IPS-15b (cell line): Measurements from ENCODE around the gene CUL9.
A peak's percentile ranks its signal among the peaks of the same experiment; 100 is the strongest.

Experiments
- H3K27me3 ChIP-seq: one replicate; pipeline ENCODE4 v1.6.1; 2013; ENCODE audit warnings: low read length; ENCODE audit not compliant: control insufficient read depth, insufficient read depth
- H3K36me3 ChIP-seq: one replicate; pipeline ENCODE4 v1.6.1; 2013; ENCODE audit warnings: low read length; ENCODE audit not compliant: control insufficient read depth, insufficient read depth
- H3K4me1 ChIP-seq: one replicate; pipeline ENCODE4 v1.6.1; 2013; ENCODE audit warnings: mild to moderate bottlenecking, low read length; ENCODE audit not compliant: control insufficient read depth, insufficient read depth
- H3K4me3 ChIP-seq: one replicate; pipeline ENCODE4 v1.5.1; 2013; ENCODE audit warnings: low read depth, low read length
- H3K9ac ChIP-seq: one replicate; pipeline ENCODE4 v1.6.1; 2013; ENCODE audit warnings: low read depth, mild to moderate bottlenecking, low read length
- H3K9me3 ChIP-seq: one replicate; pipeline ENCODE4 v1.6.1; 2013; ENCODE audit warnings: mild to moderate bottlenecking, low read length; ENCODE audit not compliant: control insufficient read depth, insufficient read depth

The CUL9 gene

GRCh38 chr6:43240950-43241349, 59.0 kb downstream of the CUL9 start:
- H3K27me3 ChIP-seq, result peaks cover 63% of the 10 kb centered on the region
- no peaks in the 10 kb centered on the region for H3K9me3 ChIP-seq
- no peaks in the 10 kb centered on the region for H3K4me1 ChIP-seq
- H3K36me3 ChIP-seq, result no peaks in the 10 kb centered on the region
- H3K4me3 ChIP-seq, result no peak overlapping the region
- H3K9ac ChIP-seq, result no peak overlapping the region

GRCh38 chr6:43241446-43241845, 59.5 kb downstream of the CUL9 start:
- Histone ChIP-seq H3K36me3 (no peaks in the 10 kb centered on the region), H3K9me3 (no peaks in the 10 kb centered on the region), H3K4me1 (peaks cover 4% of the 10 kb centered on the region), H3K9ac (no peak overlapping the region), H3K4me3 (no peak overlapping the region), H3K27me3 (peaks cover 66% of the 10 kb centered on the region)

DNA sequence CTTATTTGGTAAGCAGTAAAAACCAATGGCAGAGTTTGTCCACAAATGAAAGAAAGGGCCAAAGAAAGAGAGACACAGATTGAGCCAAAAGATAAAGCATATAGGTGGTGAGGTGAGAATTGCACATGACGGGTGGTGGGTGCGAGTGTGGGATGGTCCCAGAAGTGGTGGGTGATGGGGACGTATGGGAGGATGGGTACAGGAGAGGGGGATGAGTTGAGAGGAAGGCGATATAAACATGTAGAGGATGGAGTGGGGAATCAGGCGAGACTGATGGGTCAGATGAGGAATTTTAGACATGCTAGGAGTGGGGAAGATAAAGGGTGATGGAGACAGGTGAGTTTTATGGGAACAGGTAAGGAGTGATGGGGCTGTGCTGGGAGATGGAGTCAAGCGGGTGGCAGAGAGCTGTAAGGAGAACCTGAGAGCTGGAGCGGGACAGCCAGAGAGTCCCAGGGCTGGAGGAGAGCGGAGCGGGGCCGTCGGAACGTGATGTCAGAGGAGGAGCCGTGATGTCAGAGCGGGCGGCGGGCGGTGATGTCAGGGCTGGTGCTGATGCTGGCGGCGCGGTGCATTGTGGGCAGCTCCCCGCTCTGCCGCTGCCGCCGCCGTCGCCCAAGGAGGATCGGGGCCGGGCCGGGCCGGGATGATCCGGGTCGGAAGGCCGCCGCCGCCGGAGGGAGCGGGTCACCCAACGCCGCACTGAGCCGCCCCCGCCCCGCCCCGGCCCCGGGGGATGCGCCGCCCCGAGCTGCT, 61.1 kb downstream of the CUL9 start, which contains the start of gene TTBK1:
TTBK1 (plus strand) TSS at position 574 of the 756 bp plus-strand sequence. CDS start 3,180 bp downstream, outside the sequence.
- peaks cover 4% of the 10 kb centered on the region for H3K4me1 ChIP-seq
- H3K27me3 ChIP-seq, result peaks cover 63% of the 10 kb centered on the region
- no peak within 1 kb of the TSS for H3K9ac ChIP-seq
- H3K9me3 ChIP-seq, result no peaks in the 10 kb centered on the region
- peak within 1 kb of the TSS; percentile 52 for H3K4me3 ChIP-seq
- H3K36me3 ChIP-seq, result no peaks in the 10 kb centered on the region

DNA sequence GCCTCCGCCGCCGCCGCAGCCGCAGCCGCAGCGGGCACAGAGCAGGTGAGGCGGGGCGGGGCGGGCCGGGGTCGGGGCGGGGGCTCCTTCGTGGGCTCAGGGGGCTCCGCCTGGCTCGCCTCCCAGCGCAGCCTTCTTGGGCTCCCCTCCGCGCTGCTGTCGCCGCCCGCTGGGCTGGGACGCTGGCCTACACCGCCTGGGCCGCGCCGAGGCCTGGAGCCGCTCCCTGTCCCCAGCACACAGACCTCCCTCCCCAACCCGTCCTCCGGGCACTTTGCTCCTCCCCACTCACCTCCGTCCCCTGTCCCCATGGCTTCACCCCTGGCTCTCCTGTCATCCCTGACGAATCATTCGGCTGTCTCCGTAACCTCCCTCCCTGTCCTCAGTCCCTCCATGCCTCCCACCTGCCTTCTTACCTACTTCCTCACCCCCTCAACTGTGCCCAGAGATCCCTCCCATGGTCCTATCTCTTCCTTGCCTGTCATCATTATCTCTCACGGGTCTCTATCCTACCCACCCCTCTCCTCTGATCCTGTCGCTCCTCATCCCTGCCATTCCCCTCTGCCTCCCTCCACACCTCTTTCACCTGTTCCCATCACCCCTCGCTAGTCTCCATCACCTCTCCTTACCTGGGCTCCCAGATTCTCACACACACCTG, 61.8 kb downstream of the CUL9 start:
- Histone ChIP-seq H3K4me1 (peaks cover 5% of the 10 kb centered on the region), H3K4me3 (peak overlapping the region; percentile 52), H3K9ac (no peak overlapping the region), H3K27me3 (peaks cover 67% of the 10 kb centered on the region), H3K9me3 (no peaks in the 10 kb centered on the region), H3K36me3 (no peaks in the 10 kb centered on the region)

DNA sequence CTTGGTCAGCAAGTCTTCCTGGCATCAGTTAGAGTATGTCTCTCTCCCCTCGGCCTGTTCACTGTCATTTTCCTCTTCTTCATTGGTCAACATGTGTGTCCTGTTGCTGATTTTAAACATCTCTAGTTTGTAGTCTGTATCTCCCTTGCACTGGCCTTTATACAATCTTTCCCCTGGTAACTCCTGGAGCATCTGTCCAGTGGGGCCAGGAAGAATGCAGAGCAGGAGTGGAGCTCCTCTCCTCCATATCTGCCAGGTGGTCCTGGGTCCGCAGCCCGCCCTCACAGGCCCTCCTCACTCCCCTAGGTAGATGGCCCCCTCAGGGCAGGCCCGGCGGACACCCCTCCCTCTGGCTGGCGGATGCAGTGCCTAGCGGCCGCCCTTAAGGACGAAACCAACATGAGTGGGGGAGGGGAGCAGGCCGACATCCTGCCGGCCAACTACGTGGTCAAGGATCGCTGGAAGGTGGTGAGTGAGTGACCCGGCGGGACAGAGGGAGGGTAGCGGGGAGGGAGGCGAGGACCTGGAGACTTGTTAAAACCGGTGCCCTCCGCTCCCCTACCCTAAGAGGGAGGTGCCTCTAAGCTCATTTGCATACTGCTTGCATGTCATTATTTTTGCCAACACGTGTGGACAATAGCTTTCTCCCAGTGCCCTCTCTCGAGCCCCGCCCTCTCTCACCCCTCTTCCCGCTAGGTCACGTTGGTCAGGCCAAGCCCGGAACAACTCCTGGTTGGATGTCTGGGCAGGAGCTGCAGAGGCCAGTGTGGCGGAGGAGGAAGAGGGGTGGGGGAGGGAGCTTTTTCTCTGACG, 64.5 kb downstream of the CUL9 start:
- peak overlapping the region; percentile 87 for H3K4me3 ChIP-seq
- peak overlapping the region; percentile 41 for H3K9ac ChIP-seq
- H3K36me3 ChIP-seq, result no peaks in the 10 kb centered on the region
- H3K4me1 ChIP-seq, result peaks cover 9% of the 10 kb centered on the region
- peaks cover 62% of the 10 kb centered on the region for H3K27me3 ChIP-seq
- H3K9me3 ChIP-seq, result no peaks in the 10 kb centered on the region

DNA sequence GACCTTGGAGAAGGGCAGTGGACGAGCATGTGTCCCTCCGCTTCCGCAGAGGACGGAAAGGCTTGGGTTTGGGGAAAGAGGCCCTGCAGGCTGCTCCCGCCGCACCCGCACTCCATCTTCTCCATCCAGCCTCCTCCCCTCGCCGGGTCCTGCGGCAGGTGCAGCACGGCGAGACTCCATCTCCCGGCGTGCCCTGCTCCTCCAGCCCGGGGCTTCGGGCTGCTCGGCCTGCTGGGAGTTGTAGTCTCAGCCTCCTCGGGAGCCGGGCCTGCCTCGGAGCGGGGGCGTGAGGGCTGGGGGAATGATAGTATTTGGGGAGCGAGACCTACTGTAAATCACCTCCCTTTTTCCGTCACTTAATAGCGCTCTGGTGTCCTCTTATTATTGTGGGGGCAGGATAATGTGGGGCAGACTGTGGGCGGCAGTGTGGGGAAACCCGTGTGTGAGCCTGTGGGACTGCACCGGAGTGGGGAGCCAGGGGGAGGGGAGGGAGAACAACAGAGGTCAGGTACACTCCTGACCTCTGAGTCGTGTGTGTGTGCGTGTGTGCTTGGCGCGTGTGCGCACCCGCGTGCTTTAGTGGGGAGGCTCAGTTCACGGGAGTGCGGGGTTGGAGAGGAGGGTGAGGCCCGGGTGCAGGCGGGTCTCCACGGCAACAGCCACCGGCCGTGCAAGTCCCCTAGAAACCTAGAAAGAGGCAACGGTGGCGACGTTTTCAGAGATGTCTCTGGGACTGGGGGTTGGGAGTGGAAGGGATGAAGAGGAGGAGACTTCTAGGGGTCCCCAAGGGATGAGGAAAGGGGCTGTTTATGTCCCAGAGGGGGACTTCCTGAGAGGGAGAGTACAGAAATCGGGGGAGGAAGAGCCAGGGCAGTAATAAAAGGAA, 65.4 kb downstream of the CUL9 start:
- no peaks in the 10 kb centered on the region for H3K36me3 ChIP-seq
- H3K27me3 ChIP-seq, result peaks cover 53% of the 10 kb centered on the region
- H3K9ac ChIP-seq, result peak overlapping the region; percentile 41
- peak overlapping the region; percentile 87 for H3K4me3 ChIP-seq
- H3K9me3 ChIP-seq, result no peaks in the 10 kb centered on the region
- peaks cover 9% of the 10 kb centered on the region for H3K4me1 ChIP-seq

GRCh38 chr6:43248101-43248500, 66.1 kb downstream of the CUL9 start:
- Histone ChIP-seq H3K36me3 (no peaks in the 10 kb centered on the region), H3K27me3 (peaks cover 46% of the 10 kb centered on the region), H3K9me3 (no peaks in the 10 kb centered on the region), H3K4me1 (peaks cover 9% of the 10 kb centered on the region), H3K9ac (no peak overlapping the region), H3K4me3 (peak overlapping the region; percentile 87)

DNA sequence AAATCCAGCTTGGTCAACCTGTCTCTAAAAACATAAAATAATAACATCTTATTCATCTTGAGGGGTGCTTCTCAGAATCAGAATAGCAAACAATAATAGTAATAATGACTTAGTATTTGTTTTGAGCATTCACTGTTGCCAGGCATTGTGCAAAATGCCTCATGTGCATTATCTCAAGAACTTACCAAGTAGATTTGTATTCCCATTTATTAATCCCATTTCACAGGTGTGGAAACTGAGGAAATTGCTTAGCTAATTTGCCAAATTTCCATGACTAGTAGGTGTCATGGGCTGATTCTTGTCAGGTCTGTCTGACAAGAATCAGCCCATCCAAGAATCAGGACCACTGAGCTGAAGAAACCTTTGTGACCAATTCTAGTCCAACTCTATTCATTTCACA, 66.8 kb downstream of the CUL9 start:
- Histone ChIP-seq H3K27me3 (peaks cover 43% of the 10 kb centered on the region), H3K36me3 (no peaks in the 10 kb centered on the region), H3K9ac (no peak overlapping the region), H3K4me3 (no peak overlapping the region), H3K4me1 (peaks cover 9% of the 10 kb centered on the region), H3K9me3 (no peaks in the 10 kb centered on the region)

GRCh38 chr6:43250992-43251373, 69.0 kb downstream of the CUL9 start:
- Histone ChIP-seq H3K4me1 (peaks cover 9% of the 10 kb centered on the region), H3K9me3 (no peaks in the 10 kb centered on the region), H3K36me3 (no peaks in the 10 kb centered on the region), H3K27me3 (peaks cover 21% of the 10 kb centered on the region), H3K4me3 (no peak overlapping the region), H3K9ac (no peak overlapping the region)

- peaks cover 10% of the 10 kb centered on the region for H3K27me3 ChIP-seq
- no peak overlapping the region for H3K4me3 ChIP-seq
- no peaks in the 10 kb centered on the region for H3K9me3 ChIP-seq
- peaks cover 4% of the 10 kb centered on the region for H3K4me1 ChIP-seq
- no peak overlapping the region for H3K9ac ChIP-seq
- H3K36me3 ChIP-seq, result no peaks in the 10 kb centered on the region
Observed at GRCh38 chr6:43253401-43253800, 71.4 kb downstream of the CUL9 start.
